Cortex of kidney (tissue), 1 donor: ENCODE measurements around the gene ACACA.
"Not testable (repeated sequence)": the region's sequence is repeated elsewhere in the genome, so short reads cannot be mapped to it uniquely, and the experiment has no call there.

ENCODE experiments used
- DNase-seq: peaks from one replicate; lab custom pipeline; 2025; lab: John Stamatoyannopoulos, UW

Gene ACACA

GRCh38 chr17:37393352-37393751 is 13.3 kb downstream of the ACACA start:
- no peak for DNase-seq

DNA sequence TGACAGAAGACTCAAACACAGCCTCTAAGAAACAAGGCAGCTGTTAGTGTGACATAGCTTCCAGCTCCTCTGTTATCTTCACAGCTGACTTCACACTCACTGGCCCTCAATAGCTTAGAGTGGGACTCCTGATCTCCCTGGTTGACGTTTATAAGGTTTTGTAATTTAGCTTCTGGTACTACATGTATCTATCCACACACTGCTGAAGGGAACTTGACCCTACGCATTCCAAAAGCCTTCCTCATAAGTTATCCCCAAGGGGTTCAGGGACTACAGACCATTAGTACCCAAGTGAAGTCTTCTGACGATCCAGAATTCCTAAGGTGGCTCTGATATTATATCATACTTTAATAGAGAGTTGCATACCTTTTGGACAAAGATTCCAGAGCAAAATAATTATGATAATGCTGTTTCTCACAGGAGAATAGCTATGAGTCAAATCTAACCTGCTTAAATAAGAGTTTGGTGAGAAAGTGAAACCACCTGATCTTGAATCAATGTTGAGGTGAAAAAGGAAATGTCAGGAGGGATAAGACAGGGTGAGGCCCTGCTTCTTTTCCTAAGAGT is 14.5 kb downstream of the ACACA start:
- no peak for DNase-seq

- DNase-seq = no peak
These were observed 15.5 kb downstream of the ACACA start for GRCh38 chr17:37391146-37391545.

DNA sequence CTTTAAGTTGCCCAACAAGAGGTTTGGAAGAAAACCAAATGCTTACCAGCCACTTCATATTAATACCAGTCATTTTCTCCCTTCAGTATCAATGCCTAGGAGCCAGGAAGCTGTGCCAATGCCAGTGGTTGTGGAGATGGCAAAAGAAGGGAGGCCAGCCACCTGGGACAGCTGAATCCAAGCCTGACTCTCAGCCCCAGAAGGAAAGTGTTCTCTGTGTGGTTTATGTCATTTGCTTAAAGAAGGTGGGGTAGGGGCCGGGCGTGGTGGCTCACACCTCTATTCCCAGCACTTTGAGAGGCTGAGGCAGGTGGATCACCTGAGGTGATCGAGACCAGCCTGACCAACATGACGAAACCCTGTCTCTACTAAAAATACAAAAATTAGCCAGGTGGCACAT is 17.5 kb downstream of the ACACA start:
- no peak for DNase-seq

- no peak for DNase-seq
These were observed 18.4 kb downstream of the ACACA start for GRCh38 chr17:37388266-37388665.

DNA sequence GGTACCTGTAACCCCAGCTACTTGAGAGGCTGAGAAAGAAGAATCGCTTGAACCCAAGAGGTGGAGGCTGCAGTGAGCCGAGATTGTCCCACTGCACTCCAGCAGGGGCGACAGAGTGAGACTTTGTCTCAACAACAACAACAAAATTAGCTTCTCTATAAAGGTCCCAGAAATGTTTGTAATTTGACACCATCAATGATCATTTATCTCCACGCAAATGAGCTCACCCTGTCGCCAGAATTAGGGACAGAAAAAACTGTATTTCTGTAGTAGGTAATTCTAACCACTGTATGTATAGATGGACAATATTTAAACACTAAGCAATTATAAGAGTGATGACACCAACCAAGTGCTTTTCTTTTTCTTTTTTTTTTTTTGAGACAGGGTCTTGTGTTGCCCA is 20.2 kb downstream of the ACACA start:
- no peak for DNase-seq

GRCh38 chr17:37385474-37385990 is 21.1 kb downstream of the ACACA start:
- no peak for DNase-seq

DNA sequence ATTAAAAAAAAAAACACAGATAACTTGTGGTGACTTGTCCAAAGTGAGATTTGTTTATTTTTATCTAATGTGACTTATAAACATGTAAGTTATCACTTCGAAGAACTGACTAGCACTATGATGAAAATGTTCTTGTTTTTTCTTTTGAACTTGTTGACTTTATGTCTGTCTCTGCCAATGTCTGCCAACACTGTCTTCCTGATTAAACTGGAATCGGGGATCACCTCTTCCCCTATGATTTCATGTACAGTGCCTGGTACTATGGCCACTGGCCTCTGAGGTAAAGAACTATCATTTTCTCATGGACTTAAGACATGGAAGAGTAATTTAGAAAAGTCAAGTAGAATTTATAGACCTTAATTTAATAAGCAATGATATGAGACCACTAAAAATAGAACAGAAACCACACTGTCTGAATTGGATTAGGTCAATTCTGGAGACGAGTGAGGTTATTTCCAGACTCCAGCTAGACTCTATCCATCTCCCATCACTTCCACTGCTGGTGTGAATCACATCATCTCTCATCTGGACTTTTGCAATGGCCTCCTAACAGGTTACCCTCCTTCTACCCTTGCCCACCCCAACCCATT is 22.0 kb downstream of the ACACA start:
- DNase-seq = no peak

DNA sequence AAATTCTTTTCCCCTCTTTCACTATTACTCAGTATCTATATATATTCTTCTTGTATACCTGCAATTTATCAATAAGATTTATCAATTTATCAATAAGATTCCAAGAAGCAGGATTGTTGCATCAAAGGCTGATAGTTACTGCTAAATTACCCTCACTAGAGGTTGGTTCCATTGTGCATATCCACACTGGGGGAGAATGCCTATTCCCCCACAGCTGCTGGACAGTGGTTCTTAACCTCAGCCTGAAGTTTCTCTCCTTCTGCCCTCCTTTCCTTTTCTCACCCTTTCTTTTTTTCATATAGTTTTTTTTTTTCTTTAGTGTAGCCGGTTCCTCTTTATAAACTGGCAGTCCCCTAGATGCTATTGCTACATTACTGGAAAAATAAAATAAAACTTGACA is 24.6 kb downstream of the ACACA start:
- DNase-seq = no peak

DNA sequence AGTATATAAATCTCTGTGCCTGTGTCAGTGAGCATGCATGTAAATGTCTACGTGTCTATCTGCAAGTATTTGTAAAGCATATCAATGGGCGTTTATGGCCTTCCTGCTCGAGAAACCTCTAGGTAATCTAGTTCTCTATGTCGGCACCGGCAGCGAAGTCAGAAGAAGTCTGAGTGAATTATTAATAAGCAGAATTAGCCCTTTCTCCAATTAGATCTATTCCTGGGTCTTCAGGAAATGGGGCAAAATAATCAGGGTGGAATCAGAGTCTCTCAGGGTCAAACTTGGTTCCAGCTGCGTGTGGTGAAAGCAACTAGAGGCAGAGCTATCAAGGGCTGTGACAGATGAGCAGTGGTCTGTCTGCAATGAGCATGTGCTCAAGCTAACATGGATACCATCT is 30.9 kb downstream of the ACACA start, which contains the start of gene C17orf78:
TSS of gene C17orf78 (plus strand) at position 280 of the 400 bp plus-strand sequence. CDS start at position 388, 108 bp downstream.
- no peak for DNase-seq

- DNase-seq = no peak
These were observed 33.0 kb downstream of the ACACA start for GRCh38 chr17:37373530-37374159.

DNA sequence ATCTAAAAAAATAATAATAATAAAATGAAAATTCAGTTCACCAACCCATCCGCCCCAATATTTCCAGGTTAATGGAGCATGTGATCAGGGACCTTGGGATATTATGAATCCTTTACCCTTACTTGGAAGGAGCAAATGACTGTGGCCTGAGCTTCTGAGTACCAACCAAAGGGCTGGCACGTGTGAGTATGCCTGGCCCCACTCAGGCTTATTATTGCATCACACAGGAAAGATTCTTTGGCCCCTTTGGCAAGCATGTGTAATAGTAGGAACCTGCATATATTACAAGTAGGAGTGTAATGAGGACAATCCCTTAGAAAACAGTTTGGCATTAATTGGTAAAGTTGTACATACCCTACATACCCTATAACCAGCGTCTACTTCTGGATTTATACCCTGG is 38.1 kb downstream of the ACACA start:
- DNase-seq = no peak

GRCh38 chr17:37365589-37365988 is 41.0 kb downstream of the ACACA start:
- no peak for DNase-seq

DNA sequence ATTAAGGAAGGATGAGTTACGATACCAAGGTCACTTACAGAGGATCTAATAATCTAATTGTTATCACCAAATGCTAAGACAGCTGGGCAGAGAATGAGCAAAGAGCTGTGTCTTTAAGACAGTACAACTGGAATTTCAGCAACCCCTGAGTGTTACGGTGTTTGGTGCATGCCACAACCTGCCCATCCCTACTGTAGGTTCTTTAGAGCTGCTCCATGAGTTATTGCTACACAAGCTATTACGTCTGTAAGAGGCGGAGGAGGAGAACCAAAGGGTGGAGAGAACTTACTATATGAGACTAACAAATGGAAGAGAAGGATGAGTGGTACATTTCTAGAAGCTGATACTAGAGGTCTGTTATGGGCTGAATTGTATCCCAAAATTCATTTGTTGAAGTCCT is 45.1 kb downstream of the ACACA start:
- no peak for DNase-seq

DNA sequence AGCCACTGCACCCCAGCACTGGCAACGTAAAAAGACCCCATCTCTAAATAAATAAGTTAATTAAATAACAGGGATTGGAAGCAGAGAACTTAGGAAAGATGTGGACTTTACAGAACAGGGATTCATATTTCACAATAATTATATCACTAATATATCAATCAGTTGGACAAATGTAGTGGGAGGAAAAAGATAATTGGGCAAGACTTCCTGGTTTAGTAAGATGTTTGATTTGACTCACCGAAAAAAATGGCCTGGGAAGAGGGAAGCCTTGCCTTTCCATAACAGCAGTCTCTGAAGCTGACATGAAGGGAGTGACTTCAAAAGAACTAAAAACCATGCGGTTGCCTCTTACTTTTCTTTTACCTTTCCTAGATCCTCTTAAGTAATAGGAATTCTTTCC is 46.0 kb downstream of the ACACA start:
- DNase-seq = no peak

- no peak for DNase-seq
These were observed 46.9 kb downstream of the ACACA start for GRCh38 chr17:37359682-37360188.

GRCh38 chr17:37358830-37359681 is 47.6 kb downstream of the ACACA start:
- peak; percentile 55 for DNase-seq

GRCh38 chr17:37358098-37358829 is 48.4 kb downstream of the ACACA start:
- no peak for DNase-seq

GRCh38 chr17:37356796-37357569 is 49.7 kb downstream of the ACACA start:
- not testable (repeated sequence) for DNase-seq

DNA sequence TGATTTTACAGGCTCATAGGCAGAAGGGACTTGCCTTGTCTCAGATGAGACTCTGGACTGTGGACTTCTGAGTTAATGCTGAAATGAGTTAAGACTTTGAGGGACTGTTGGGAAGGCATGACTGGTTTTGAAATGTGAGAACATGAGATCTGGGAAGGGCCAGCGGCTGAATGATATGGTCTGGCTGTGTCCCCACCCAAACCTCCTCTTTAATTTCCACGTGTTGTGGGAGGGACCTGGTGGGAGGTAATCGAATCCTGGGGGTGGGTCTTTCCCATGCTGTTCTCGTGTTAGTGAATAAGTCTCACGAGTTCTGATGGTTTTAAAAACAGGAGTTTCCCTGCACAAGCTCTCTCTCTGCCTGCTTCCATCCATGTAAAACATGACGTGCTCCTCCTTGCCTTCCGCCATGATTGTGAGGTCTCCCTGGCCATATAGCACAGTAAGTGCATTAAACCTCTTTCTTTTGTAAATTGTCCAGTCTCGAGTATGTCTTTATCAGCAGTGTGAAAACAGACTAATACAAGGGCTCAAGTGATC is 59.7 kb downstream of the ACACA start:
- DNase-seq = not testable (repeated sequence)
